ENCODE data around the gene STK32C.

DNA sequence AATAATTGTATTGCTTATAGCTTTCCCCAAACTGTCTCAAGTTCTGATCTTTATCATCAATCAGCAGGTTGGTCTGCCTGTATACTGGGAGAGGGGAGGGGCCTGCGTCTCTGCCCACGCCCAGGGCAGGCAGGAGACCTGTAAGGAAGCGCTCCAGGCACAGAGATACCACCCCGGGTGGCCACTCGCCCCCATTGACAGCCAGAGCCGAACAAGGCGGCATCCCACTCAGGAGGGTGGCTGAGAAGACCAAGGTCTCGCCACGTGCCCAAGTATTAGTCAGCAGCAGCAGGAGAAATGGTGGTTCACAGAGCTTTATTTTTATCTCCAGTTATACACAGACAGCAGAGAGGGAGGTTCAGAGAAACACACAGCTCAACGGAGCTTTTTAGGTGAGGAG lies 7.2 kb downstream of the STK32C start:
- TF ChIP-seq POLR2A (IDR thresholded peaks at IDR 0.05): no peak
- no peak for TF ChIP-seq CTCF (IDR thresholded peaks at IDR 0.05)

Measured in right lobe of liver (tissue), 4 donors.